Heart left ventricle (tissue), 13 donors: Measurements from ENCODE around the gene YEATS2.
A peak's percentile ranks its signal among the peaks of the same experiment; 100 is the strongest.

ENCODE experiments used
- CTCF ChIP-seq, 12 donors: fragments of 200-600 bp; sonication (generic) in 4 of 12; IDR thresholded peaks; one replicate each; pipeline versions ENCODE4 v1.5.0 to v1.8.0; 2018 to 2022; ENCODE audit warnings: antibody characterized with exemption in 12 of 12, mild to moderate bottlenecking in 5 of 12
- POLR2A ChIP-seq, 2 donors: fragments of 450-650 bp; IDR thresholded peaks; one replicate each; pipeline ENCODE4 v1.6.1; 2017; ENCODE audit warnings: antibody characterized with exemption in 2 of 2, mild to moderate bottlenecking in 2 of 2, moderate library complexity in 2 of 2
- donor health status: ischemic (EF 13 %, LVEDD 7.1; RV severe dilation, severe dysfunction).
- donor health status: DM: no; HTN: yes; CAD: no.
- donor health status: DM: no; HTN: no; CAD: no.
- donor health status: ischemic (EF 25% LVEDD 6.9; RV normal size, moderate dysfunction).
- donor health status: ischemic (EF 25% LVEDD 5.7; RV mildly dilated, moderate dysfunction).
- donor health status: ischemic (EF 35%, LVEDD 5.7; RV mildly dilated, moderate dysfunction).
- donor health status: nonischemic (EF 11% LVEDD 7.7; RV severe dilation, severe dysfunction).
- donor health status: DM: yes; HTN: yes; CAD: no.
- donor health status: PGD.
- donor health status: ischemic (EF 29% LVEDD 5.4; RV normal size, mild dysfunction).
- donor health status: nonischemic (EF 23%, LVEDD 6.1; RV moderate dilation, normal function).

- TF ChIP-seq CTCF (IDR thresholded peaks at IDR 0.05) (peak in 1 of 12 donors; percentile 12), POLR2A (IDR thresholded peaks at IDR 0.05) (no peak)
Observed at GRCh38 chr3:183824761-183825455, 127.3 kb downstream of the YEATS2 start.
